HG03460 (cell line): ENCODE data around the gene B4GALT6.

Experiments
- ATAC-seq: cut with Tn5 transposase; IDR thresholded peaks from one replicate; pipeline ENCODE4 v1.9.1; 2021; ENCODE audit not compliant: unreplicated experiment

Gene B4GALT6

DNA sequence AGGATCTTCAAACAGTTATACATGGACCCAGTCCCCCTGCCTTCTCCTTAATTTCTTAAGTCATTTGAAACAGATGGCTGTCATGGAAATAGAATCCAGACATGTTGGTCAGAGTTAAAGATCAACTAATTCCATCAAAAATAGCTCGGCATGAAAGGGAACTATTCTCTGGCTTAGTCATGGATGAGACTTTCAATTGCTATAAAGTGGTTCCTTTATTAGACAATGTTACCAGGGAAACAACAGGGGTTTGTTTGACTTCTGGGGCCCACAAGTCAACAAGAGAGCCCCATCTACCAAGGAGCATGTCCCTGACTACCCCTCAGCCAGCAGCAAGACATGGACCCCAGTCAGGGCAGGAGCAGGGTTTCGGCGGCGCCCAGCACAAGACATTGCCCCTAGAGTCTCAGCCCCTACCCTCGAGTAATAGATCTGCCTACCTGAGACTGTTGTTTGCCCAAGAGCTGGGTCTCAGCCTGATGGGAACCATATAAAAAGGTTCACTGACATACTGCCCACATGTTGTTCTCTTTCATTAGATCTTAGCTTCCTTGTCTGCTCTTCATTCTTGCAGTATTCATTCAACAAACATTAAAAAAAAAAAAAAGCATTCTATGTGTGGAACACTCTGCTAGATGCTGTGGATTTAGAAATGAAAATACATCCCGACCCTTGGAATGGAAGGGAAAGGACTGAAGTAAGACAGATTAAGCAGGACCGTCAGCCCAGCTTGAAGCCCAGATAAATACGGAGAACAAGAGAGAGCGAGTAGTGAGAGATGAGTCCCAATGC lies 88.1 kb downstream of the B4GALT6 start:
- no peak for ATAC-seq

DNA sequence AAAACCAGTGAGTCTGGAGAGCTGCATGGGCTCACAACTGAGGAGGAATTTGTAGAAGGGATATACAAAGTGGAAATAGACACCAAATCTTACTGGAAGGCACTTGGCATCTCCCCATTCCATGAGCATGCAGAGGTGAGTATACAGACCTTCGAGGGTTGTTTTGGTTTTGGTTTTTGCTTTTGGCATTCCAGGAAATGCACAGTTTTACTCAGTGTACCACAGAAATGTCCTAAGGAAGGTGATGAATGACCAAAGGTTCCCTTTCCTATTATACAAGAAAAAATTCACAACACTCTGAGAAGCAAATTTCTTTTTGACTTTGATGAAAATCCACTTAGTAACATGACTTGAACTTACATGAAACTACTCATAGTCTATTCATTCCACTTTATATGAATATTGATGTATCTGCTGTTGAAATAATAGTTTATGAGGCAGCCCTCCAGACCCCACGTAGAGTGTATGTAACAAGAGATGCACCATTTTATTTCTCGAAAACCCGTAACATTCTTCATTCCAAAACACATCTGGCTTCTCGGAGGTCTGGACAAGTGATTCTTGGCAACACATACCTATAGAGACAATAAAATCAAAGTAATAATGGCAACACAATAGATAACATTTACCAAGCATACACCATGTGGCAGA lies 89.1 kb downstream of the B4GALT6 start:
- ATAC-seq, result no peak

DNA sequence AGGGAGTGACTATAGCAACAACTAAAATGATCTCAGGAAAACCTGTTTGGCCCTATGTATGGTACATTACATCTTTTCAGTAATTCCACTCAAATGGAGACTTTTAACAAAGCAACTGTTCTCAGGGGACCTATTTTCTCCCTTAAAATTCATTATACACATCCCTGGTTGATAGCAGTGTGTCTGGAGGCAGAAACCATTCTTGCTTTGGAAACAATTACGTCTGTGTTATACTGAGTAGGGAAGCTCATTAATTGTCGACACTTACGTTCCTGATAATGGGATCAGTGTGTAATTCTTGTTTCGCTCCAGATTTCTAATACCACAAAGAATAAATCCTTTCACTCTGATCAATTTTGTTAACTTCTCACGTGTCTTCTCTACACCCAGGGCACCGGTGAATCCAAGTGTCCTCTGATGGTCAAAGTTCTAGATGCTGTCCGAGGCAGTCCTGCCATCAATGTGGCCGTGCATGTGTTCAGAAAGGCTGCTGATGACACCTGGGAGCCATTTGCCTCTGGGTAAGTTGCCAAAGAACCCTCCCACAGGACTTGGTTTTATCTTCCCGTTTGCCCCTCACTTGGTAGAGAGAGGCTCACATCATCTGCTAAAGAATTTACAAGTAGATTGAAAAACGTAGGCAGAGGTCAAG lies 91.7 kb downstream of the B4GALT6 start:
- no peak for ATAC-seq

DNA sequence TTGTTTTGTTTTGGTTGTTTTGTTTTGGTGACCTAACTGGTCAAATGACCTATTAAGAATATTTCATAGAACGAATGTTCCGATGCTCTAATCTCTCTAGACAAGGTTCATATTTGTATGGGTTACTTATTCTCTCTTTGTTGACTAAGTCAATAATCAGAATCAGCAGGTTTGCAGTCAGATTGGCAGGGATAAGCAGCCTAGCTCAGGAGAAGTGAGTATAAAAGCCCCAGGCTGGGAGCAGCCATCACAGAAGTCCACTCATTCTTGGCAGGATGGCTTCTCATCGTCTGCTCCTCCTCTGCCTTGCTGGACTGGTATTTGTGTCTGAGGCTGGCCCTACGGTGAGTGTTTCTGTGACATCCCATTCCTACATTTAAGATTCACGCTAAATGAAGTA lies 92.8 kb downstream of the B4GALT6 start, which contains the start of gene TTR:
Gene TTR, plus strand, starts transcription at position 250 of the 400 bp plus-strand sequence. Its CDS starts 26 bp downstream, at position 276.
- ATAC-seq, result no peak

DNA sequence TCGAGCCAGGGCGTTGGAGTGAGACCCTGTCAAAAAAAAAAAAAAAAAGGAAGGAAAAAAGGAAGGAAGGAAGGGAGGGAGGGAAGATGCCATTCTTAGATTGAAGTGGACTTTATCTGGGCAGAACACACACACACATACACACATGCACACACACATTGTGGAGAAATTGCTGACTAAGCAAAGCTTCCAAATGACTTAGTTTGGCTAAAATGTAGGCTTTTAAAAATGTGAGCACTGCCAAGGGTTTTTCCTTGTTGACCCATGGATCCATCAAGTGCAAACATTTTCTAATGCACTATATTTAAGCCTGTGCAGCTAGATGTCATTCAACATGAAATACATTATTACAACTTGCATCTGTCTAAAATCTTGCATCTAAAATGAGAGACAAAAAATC lies 93.3 kb downstream of the B4GALT6 start:
- ATAC-seq, result no peak

DNA sequence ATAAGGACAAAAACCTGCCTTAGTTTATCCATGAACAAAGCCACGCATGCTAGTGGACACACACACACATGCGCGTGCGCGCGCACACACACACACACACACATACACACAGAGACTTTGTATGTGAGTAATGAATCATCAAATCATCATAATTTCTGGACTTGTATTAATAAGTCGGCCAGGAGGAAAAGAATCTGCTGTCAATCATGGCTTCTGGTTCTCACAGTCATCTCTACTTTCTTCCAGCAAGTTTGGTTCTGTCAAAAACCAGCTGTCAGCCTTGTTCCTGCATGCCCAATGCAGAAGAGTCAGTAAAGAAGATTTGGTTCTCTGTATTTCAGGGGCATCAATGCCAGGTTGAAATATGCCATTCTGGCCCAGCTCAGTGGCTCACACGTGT lies 93.8 kb downstream of the B4GALT6 start:
- no peak for ATAC-seq

DNA sequence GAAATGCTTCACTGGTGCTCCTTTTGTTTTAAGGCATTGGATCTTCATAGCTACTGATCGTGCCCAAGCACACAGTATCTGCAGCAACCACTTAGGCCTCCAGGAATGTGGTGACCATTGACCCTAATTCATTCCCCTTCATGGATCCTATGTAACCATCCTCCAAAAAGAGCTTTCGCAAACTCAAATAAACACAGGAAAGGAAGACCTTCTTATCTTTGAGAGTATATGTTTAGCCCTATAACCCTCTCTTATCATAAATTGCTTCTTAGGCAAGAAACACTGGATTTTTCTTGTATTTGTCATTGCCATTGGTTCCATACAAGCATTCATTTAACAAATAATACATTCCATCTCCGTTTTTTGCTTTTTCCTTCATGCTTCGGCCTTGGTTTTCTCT lies 96.9 kb downstream of the B4GALT6 start:
- no peak for ATAC-seq

DNA sequence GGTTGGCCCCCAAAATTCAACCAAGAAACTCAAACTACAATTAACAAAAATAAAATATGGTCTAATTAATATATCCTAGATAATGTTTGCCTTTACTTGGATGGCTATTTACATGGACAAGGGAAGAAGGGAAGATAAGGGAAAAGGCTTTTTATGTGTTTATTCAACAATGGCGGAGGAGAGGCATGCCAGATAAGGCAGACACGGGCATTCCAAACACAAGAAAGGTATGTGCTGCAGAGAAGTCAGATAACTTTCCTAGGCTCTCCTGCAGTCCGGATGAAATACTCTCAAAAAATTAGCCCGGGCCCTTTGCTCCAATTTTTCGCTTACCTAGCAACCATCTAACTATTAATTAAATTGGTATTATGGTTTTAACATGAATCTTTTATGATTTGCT lies 97.8 kb downstream of the B4GALT6 start:
- no peak for ATAC-seq

DNA sequence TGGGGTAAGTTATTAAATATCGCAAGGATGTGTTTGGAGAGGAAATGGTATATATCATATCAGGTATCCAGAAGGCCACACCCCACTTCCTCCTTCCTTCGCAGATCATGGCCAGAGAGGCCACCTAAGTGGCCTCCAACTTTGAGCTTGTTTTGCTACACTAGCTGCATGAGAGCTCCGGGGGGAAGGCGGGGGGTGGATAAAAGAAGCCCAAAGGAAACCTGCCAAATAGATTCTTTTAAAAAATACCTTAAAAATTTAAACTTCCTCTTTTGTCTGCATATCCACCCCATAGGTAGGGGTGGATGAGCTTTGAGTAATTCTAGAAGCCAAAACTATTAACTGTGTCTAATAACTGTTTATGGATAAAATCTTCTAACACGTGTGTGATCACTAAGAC lies 98.4 kb downstream of the B4GALT6 start:
- ATAC-seq, result no peak

DNA sequence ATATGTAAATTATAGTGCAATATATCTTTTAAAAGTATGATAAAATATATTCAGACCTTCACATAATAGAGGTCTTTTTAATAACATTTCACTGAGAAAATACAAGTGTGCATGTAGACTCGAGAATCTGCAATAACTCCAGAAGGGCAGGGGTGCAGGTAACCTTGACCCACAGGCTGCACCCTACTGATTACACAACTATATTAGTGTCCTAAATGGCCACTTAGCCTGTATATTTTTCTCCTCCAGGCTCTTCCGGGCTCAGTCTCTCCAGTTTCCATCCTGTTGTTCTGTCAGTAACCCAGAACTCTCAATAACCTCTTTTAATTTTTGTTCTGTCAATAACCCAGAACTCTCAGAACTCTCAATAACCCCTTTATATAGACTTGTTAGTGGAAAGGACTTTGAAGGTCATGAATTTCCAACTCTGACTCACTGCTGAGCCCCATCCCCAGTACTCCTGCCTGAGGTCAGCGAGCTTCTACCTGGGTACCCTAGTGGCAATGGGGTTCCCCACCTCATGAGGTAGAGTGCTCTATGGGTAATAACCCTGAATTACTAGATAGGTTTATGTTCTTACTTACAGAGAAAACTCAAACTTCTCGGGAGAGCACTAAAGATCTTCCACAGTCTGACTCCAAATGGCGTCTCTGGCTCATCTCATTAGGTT lies 101.1 kb downstream of the B4GALT6 start:
- ATAC-seq, result no peak

DNA sequence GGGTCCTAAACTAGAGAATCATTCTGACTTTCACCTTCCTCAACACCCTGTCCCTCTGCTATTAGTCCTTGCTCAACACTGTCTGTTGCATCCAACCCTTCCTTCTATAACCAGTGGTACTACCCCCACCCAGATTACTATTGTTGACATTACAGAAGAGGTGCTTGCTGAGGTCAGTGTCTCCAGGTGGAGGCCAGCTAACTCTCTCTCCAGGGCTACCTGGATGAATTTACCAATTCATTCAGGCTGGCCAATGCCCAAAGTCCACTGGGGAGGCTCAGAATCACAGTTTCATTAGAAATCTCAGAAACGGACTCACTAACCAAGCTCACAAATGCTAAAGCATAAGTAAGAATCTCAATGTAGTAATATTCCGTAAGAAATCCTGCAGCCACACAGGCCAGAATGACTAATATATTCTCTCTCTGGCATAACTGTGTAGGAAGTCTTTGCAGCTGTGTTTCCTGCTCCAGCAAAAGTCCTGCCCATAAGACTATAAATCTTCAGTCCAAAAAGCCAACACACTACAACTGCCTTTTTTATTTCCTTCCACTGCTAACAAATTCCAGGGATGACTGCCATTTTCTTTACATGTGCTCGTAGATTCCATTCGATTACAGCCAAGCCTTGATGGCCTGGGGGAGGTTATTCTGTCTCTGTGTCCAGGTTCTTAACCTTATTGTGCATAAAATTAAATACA lies 102.7 kb downstream of the B4GALT6 start:
- ATAC-seq, result no peak

DNA sequence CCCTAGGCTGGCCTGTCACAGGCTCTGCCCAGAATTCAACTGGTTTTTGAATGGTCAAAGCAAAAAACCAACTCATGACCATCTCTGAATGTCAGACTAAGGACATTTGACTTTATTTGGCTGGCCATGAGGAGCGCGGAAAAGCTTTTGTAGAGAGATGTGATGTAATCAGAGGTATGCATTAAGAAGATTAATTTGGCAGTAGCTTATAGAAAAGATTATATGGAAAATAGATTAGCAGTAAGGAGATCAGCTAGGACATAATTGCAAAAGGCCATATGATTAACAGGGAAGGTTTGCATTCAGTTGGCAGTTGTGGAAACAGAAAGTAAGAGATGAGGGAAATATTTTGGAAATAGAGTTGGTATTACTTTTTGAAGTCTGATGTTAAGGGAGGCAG lies 105.0 kb downstream of the B4GALT6 start:
- ATAC-seq, result no peak

DNA sequence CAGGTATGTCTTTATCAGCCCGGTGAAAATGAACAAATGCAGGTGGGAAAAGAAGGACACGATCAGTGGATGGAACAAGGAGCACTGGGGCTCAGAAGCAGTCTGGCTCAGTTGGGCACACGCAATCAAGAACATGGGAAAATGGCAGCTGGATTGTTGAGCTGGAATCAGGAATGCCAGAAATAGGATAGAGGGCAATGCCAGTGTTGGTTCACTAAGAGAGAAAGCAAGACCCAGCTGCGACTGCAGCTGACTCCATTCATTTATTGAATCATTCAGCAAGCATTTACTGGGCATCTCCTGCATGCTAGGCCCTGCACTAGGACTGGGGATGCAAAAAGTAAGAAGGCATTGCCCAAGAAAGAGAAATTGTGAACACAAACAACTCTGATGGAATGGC lies 106.3 kb downstream of the B4GALT6 start:
- no peak for ATAC-seq

DNA sequence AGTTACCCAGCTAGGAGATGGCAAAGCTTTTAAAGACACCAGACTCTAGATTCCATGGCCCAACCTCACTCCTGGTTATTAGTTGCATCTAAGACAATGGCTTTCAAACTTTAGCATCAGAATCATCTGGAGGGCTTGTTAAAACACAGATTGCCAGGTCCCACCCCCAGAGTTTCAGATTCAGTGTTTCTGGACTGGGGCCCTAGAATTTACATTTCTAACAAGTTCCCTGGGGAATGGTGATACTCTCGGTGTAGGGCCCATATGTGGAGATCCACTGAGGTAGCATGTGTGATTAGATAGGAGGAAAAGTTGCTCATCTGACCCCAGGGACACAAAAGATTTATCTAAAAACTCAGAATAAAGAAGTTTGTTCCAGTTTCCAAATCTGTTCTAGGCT lies 107.2 kb downstream of the B4GALT6 start:
- ATAC-seq, result peak; percentile 34

DNA sequence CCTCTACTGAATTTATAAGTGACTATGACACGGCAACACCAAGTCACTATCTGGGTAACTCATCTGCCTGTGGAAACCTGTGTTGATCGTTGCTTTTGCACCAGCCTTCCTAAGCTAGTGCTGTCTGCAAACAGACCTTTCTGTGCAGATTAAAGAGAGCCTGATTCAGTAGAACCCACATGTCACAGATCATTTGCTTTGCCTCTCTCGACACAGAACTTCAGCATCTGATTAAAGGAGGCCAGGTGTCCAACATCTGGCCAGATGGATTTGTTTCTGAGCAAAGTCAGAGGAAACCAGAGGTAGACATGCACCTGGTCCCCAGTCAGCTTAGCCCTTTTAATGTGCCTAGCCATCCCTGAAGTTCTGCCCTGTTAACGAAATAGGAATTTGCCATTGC lies 107.7 kb downstream of the B4GALT6 start:
- ATAC-seq, result peak; percentile 67

DNA sequence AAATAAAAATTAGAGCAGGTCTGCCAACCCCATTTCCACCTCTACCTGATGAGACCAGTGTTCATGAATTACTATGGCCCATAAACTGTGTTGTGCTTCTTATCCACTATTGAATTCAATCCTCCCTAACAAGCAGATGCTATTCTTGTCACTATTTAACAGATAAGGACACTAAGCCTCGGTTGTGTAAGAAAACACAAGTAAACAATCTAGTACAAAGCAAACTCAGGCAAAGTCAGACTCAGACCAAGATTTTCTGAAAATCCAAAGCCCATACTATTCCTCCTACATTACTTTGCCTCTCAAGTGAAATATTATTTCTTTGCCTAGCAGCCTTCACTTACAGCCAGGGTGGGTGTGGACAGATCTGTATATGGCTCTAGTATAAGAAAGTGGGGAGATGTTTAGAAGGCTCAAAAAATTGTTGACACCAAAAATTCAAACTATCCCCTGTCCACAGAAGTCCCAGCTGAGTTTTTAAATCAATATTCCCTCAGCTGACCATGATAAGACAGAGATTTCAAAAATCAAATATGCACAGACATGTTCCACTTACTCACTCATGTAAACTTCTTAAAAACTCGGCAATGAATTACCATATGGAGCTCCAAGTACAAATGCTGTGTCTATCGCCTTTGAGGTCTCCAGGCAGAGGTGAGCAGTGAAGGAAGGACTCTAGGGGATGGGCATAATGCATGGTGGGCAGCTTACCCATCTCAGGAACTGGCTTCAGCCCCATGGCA lies 108.7 kb downstream of the B4GALT6 start:
- ATAC-seq, result no peak

DNA sequence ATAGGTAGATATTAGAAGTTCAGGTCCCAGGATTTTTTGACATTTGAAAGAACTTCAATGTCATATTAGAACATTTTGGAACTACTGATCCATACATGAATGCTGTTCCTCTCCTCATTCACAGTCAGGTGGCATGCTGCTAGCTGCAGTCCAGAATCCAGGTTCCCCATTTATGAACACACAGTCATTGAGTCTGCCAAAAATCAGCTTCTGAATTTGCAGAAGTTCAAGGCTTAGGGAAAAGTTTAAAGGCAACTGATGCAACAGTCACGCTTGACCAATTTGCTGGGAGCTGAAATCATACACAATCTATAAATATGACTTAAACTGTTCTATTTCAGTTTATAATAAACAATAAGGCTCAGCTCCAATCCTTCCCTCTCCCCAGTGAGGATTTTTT lies 110.0 kb downstream of the B4GALT6 start:
- ATAC-seq, result no peak
